ENCODE data around the gene PDCD7. TPM values are rescaled to one million over a fixed set of nuclear protein-coding genes. Genes with fewer than 3 reads are reported as not detected.
A peak's percentile ranks its signal among the peaks of the same experiment; 100 is the strongest.

PDCD7 gene
- total RNA-seq, 1 experiment from 2014 or later, result 26.2 TPM

- 0 out of 2 replicates have a peak, but pooled peaks cover 3% of the 10 kb centered on the region for H3K4me1 ChIP-seq
- peak overlapping the region; percentile 74; the same call in 1 of the 2 replicates for H3K4me3 ChIP-seq (ENCODE audit: low read depth, low read length)
- no peaks in the 10 kb centered on the region for H3K27me3 ChIP-seq (replicated peaks; ENCODE audit: control insufficient read depth, insufficient read depth, low read length)
- BruUV-seq (replicated peaks), result no TSS peak
- peaks cover 9% of the 10 kb centered on the region for H3K9me3 ChIP-seq
- H3K27ac Mint-ChIP-seq (ENCODE audit: unreplicated experiment), result peak overlapping the region; percentile 78
- no peak for TF ChIP-seq CTCF (IDR thresholded peaks at IDR 0.05; ENCODE audit: insufficient read depth in 1 of 2, low read depth in 1 of 2, low read length in 1 of 2, severe bottlenecking in 1 of 2, unreplicated experiment in 1 of 2)
- intact Hi-C loops (cut with micrococcal nuclease; ENCODE audit: unreplicated experiment), result loop anchor here (5.0 kb wide), 2 partner anchors 48 to 163 kb away; partner anchors contain the start of gene RNU5A-1
- H3K36me3 ChIP-seq (ENCODE audit: control insufficient read depth, insufficient read depth, low read length), result no peaks in the 10 kb centered on the region
- H3K4me3 Mint-ChIP-seq (ENCODE audit: unreplicated experiment), result peak overlapping the region; percentile 85
- no peak for DNase-seq
- ChIA-PET POLR2A (interaction anchor here (0.5 to 0.6 kb wide), 3 partner anchors 47 to 141 kb away, joined by 3 to 5 read pairs (median 4); no protein-coding TSS in a partner anchor), CTCF (no interaction called here)
- no peaks in the 10 kb centered on the region for H3K4me1 Mint-ChIP-seq (ENCODE audit: low read depth, unreplicated experiment)
- H3K27me3 Mint-ChIP-seq (ENCODE audit: insufficient read depth, unreplicated experiment), result no peaks in the 10 kb centered on the region
- H3K9me3 Mint-ChIP-seq (ENCODE audit: unreplicated experiment), result peaks cover 21% of the 10 kb centered on the region
- peaks cover 24% of the 10 kb centered on the region for H3K36me3 Mint-ChIP-seq (ENCODE audit: insufficient read depth, unreplicated experiment)
Measured at GRCh38 chr15:65134538-65134937, 930 bp upstream of the PDCD7 start.

- POLR2A ChIA-PET, result no interaction called here
- CTCF ChIA-PET, result no interaction called here
- Mint-ChIP-seq H3K4me3 (ENCODE audit: unreplicated experiment) (peak overlapping the region; percentile 85), H3K4me1 (ENCODE audit: low read depth, unreplicated experiment) (no peaks in the 10 kb centered on the region), H3K36me3 (ENCODE audit: insufficient read depth, unreplicated experiment) (peaks cover 36% of the 10 kb centered on the region), H3K9me3 (ENCODE audit: unreplicated experiment) (peaks cover 18% of the 10 kb centered on the region), H3K27me3 (ENCODE audit: insufficient read depth, unreplicated experiment) (no peaks in the 10 kb centered on the region), H3K27ac (ENCODE audit: unreplicated experiment) (peak overlapping the region; percentile 86)
- no TSS peak for BruUV-seq (replicated peaks)
- Histone ChIP-seq H3K9me3 (peaks cover 9% of the 10 kb centered on the region), H3K27me3 (replicated peaks; ENCODE audit: control insufficient read depth, insufficient read depth, low read length) (no peaks in the 10 kb centered on the region), H3K4me1 (0 out of 2 replicates have a peak, but pooled peaks cover 3% of the 10 kb centered on the region), H3K4me3 (ENCODE audit: low read depth, low read length) (peak overlapping the region; percentile 74), H3K36me3 (ENCODE audit: control insufficient read depth, insufficient read depth, low read length) (peaks cover 4% of the 10 kb centered on the region; the same call in 1 of the 2 replicates)
- intact Hi-C loops (cut with micrococcal nuclease; ENCODE audit: unreplicated experiment), result loop anchor here (2.0 to 5.0 kb wide), 3 partner anchors 44 to 164 kb away; partner anchors contain the start of gene RNU5A-1
- no peak for TF ChIP-seq CTCF (IDR thresholded peaks at IDR 0.05; ENCODE audit: insufficient read depth in 1 of 2, low read depth in 1 of 2, low read length in 1 of 2, severe bottlenecking in 1 of 2, unreplicated experiment in 1 of 2)
- DNase-seq, result peak; percentile 52 to 58
Measured at GRCh38 chr15:65132878-65133547, 595 bp downstream of the PDCD7 start.

GRCh38 chr15:65130941-65131340, 2.7 kb downstream of the PDCD7 start:
- H3K36me3 ChIP-seq (ENCODE audit: control insufficient read depth, insufficient read depth, low read length), result peaks cover 4% of the 10 kb centered on the region; the same call in 1 of the 2 replicates
- H3K9me3 ChIP-seq, result no peaks in the 10 kb centered on the region
- H3K4me1 ChIP-seq, result 0 out of 2 replicates have a peak, but pooled peaks cover 3% of the 10 kb centered on the region
- Mint-ChIP-seq H3K4me1 (ENCODE audit: low read depth, unreplicated experiment) (no peaks in the 10 kb centered on the region), H3K4me3 (ENCODE audit: unreplicated experiment) (no peak overlapping the region), H3K36me3 (ENCODE audit: insufficient read depth, unreplicated experiment) (peaks cover 48% of the 10 kb centered on the region), H3K9me3 (ENCODE audit: unreplicated experiment) (no peaks in the 10 kb centered on the region), H3K27me3 (ENCODE audit: insufficient read depth, unreplicated experiment) (no peaks in the 10 kb centered on the region), H3K27ac (ENCODE audit: unreplicated experiment) (no peak overlapping the region)
- DNase-seq, result no peak
- no TSS peak for BruUV-seq (replicated peaks)
- H3K4me3 ChIP-seq (ENCODE audit: low read depth, low read length), result no peak overlapping the region
- H3K27me3 ChIP-seq (replicated peaks; ENCODE audit: control insufficient read depth, insufficient read depth, low read length), result no peaks in the 10 kb centered on the region
- ChIA-PET CTCF (no interaction called here), POLR2A (no interaction called here)
- intact Hi-C loops (cut with micrococcal nuclease; ENCODE audit: unreplicated experiment), result loop anchor here (5.0 kb wide), 2 partner anchors 51 to 166 kb away; partner anchors contain the start of gene RNU5A-1
- no peak for TF ChIP-seq CTCF (IDR thresholded peaks at IDR 0.05; ENCODE audit: insufficient read depth in 1 of 2, low read depth in 1 of 2, low read length in 1 of 2, severe bottlenecking in 1 of 2, unreplicated experiment in 1 of 2)
